Spleen (tissue), 11 donors: ENCODE results near the gene SPEN. TPM values are rescaled to one million over a fixed set of nuclear protein-coding genes. Genes with fewer than 3 reads are reported as not detected.

Experiments used
- DNase-seq: peaks from one replicate; pipeline ENCODE4 v3.0.0-alpha.2; 2020
- H3K27ac ChIP-seq, 8 donors: fragments of 200-600 bp; sonication (generic) in 7 of 8; 1 replicate in 4 of 8; 2 replicates in 4 of 8; pipeline versions ENCODE4 v1.5.0 to v1.8.0; 2016 to 2021; ENCODE audit warnings: inconsistent platforms in 4 of 8, mild to moderate bottlenecking in 4 of 8, moderate library complexity in 1 of 8
- H3K27me3 ChIP-seq, 7 donors: fragments of 200-600 bp; sonication (generic) in 6 of 7; replicated peaks in 1 of 7; 1 replicate in 4 of 7; 2 replicates in 3 of 7; pipeline versions ENCODE4 v1.5.0 to v1.8.0; 2016 to 2021; ENCODE audit warnings: inconsistent platforms in 3 of 7, mild to moderate bottlenecking in 1 of 7
- H3K36me3 ChIP-seq, 6 donors: fragments of 200-600 bp; sonication (generic) in 5 of 6; 1 replicate in 4 of 6; 2 replicates in 2 of 6; pipeline versions ENCODE4 v1.5.0 to v1.8.0; 2016 to 2021; ENCODE audit warnings: inconsistent platforms in 2 of 6
- H3K4me1 ChIP-seq, 6 donors: fragments of 200-600 bp; sonication (generic) in 5 of 6; 1 replicate in 3 of 6; 2 replicates in 3 of 6; pipeline versions ENCODE4 v1.5.0 to v1.8.0; 2016 to 2021; ENCODE audit warnings: inconsistent platforms in 3 of 6
- H3K4me3 ChIP-seq, 8 donors: fragments of 200-600 bp; sonication (generic) in 7 of 8; 1 replicate in 4 of 8; 2 replicates in 4 of 8; pipeline versions ENCODE4 v1.5.0 to v1.8.0; 2016 to 2021; ENCODE audit warnings: inconsistent platforms in 4 of 8, mild to moderate bottlenecking in 4 of 8, moderate library complexity in 2 of 8
- H3K9me3 ChIP-seq, 8 donors: fragments of 200-600 bp; sonication (generic) in 7 of 8; 1 replicate in 4 of 8; 2 replicates in 4 of 8; pipeline versions ENCODE4 v1.5.0 to v1.8.0; 2016 to 2021; ENCODE audit warnings: inconsistent platforms in 4 of 8
- POLR2A ChIP-seq, 3 donors: fragments of 450-650 bp; IDR thresholded peaks; one replicate each; pipeline ENCODE4 v1.5.1; 2017; ENCODE audit warnings: antibody characterized with exemption in 3 of 3, mild to moderate bottlenecking in 1 of 3
- POLR2AphosphoS5 ChIP-seq, 3 donors: sonication (generic); formaldehyde crosslinking; IDR thresholded peaks; one replicate each; pipeline ENCODE4 v1.5.1; 2017; ENCODE audit warnings: antibody characterized with exemption in 3 of 3
- WGBS, 5 donors: extraction: QIAGEN DNeasy Blood & Tissue Kit in 3 of 5; methylation state at CpG; one replicate each; pipeline versions ENCODE4 v1.1.5 to v1.1.7; 2013 to 2018; 5-methylcytosine and 5-hydroxymethylcytosine counted together
- intact Hi-C: fragments of 100-400 bp; cut with DNase I; formaldehyde crosslinking; loops from one replicate; pipeline ENCODE4 v1.15.0; 2023; ENCODE audit warnings: low total_unique reads
- polyA plus RNA-seq, 3 donors: library from polyadenylated mRNA; stranded (reverse); fragments of 200-250 nt; gene quantifications; one replicate each; pipeline ENCODE4 v1.2.1, GENCODE V29; 2013
- total RNA-seq, 7 donors: library from RNA; depleted of rRNA in 3 of 7; stranded (reverse); fragments of >200 nt in 3 of 7; fragmentation: NEBNext Ultra II Directional in 4 of 7; extraction: Animal tissue kit (Norgen Biotek cat#: 25700) in 4 of 7; gene quantifications; one replicate each; pipeline versions ENCODE4 v1.1.0 to v1.2.1, GENCODE V29; 2016 to 2021
- TF ChIP-seq, protein P1 (sequence below), 11 experiments: fragments of 200-600 bp in 7 of 11; fragments of 450-650 bp in 4 of 11; sonication (generic) in 4 of 11; IDR thresholded peaks in 8 of 11; conservative IDR thresholded peaks in 3 of 11; 1 replicate in 7 of 11; 2 replicates in 4 of 11; pipeline versions ENCODE4 v1.4.0 to v1.8.0; 2016 to 2021; ENCODE audit warnings: antibody characterized with exemption in 11 of 11, inconsistent platforms in 4 of 11, mild to moderate bottlenecking in 1 of 11
- donor health status: healthy with polysubstance abuse.
- donor health status: DM: no; HTN: no; CAD: no; lungs with moderate emphysema.
- donor health status: DM: no; HTN: no; CAD: no.
- donor health status: Bipolar disorder and iron deficiency.
- donor health status: healthy.
- donor health status: DM: no; HTN: no; CAD: no.
- donor health status: DM: yes; HTN: yes; CAD: no.

Gene SPEN
- total and polyA plus RNA-seq, 10 donors: 8.0 to 75.9 (median 58.4) TPM

DNA sequence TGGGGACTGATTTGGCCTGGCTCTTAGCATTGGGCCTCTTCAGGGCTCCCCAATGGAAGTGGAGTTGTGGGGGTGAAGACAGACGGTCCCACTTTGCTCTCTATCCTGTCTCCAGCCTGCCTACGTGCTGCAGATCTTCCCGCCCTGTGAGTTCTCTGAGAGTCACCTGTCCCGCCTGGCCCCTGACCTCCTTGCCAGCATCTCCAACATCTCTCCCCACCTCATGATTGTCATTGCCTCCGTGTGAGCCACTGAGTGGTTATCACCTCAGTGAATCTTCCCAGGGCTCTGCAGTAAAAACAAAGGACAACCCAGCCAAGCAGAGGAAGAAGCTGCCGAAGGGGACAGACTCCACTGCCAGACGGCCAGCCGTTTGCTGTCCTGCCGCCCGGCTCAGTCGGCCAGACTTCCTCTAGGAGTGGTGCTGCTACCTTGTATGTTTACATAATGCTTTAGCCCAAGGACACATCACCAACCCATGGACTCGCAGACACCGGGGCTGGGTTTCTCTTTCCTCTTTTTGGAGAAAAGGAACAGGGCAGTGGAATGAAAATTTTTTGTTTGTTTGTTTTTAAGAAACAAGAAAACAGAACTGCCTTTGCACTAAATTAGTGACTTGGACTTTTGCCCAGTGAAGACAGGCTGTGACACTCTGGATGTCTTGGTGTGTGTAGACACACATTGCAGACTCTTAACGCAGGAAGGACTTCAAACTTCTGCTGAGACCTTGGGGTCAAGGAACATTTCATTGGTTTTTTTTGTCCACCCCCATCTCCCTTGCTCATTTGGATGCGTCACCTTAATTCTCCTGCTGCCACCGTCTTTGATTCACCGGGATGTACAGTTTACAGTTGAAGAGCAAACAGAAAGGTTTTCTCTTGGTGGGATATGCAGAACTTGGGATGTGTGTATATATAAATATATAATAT is 91.9 kb downstream of the SPEN start:
- Histone ChIP-seq H3K4me3 (no peak overlapping the region), H3K36me3 (peaks cover 6 to 100% (median 96%) of the 10 kb centered on the region in 6 donors), H3K27ac (peak overlapping the region in 7 of 8 donors; percentile 2 to 76 (median 35)), H3K9me3 (no peaks in the 10 kb centered on the region), H3K27me3 (no peaks in the 10 kb centered on the region), H3K4me1 (peaks cover 0 to 54% (median 23%) of the 10 kb centered on the region in 6 donors)
- intact Hi-C loops: no loop called here
- TF ChIP-seq POLR2A (IDR thresholded peaks at IDR 0.05): no peak
- TF ChIP-seq, protein P1, sequence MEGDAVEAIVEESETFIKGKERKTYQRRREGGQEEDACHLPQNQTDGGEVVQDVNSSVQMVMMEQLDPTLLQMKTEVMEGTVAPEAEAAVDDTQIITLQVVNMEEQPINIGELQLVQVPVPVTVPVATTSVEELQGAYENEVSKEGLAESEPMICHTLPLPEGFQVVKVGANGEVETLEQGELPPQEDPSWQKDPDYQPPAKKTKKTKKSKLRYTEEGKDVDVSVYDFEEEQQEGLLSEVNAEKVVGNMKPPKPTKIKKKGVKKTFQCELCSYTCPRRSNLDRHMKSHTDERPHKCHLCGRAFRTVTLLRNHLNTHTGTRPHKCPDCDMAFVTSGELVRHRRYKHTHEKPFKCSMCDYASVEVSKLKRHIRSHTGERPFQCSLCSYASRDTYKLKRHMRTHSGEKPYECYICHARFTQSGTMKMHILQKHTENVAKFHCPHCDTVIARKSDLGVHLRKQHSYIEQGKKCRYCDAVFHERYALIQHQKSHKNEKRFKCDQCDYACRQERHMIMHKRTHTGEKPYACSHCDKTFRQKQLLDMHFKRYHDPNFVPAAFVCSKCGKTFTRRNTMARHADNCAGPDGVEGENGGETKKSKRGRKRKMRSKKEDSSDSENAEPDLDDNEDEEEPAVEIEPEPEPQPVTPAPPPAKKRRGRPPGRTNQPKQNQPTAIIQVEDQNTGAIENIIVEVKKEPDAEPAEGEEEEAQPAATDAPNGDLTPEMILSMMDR (IDR thresholded peaks at IDR 0.05 in 8 of 11, conservative IDR thresholded peaks at IDR 0.05 in 3 of 11): no peak
- TF ChIP-seq POLR2AphosphoS5 (IDR thresholded peaks at IDR 0.05): peak; percentile 47 to 69 (median 54)
- 57 to 77% (median 69%) methylated on average over 17 of the region's 17 CpGs for WGBS, 5 donors
- no peak for DNase-seq

DNA sequence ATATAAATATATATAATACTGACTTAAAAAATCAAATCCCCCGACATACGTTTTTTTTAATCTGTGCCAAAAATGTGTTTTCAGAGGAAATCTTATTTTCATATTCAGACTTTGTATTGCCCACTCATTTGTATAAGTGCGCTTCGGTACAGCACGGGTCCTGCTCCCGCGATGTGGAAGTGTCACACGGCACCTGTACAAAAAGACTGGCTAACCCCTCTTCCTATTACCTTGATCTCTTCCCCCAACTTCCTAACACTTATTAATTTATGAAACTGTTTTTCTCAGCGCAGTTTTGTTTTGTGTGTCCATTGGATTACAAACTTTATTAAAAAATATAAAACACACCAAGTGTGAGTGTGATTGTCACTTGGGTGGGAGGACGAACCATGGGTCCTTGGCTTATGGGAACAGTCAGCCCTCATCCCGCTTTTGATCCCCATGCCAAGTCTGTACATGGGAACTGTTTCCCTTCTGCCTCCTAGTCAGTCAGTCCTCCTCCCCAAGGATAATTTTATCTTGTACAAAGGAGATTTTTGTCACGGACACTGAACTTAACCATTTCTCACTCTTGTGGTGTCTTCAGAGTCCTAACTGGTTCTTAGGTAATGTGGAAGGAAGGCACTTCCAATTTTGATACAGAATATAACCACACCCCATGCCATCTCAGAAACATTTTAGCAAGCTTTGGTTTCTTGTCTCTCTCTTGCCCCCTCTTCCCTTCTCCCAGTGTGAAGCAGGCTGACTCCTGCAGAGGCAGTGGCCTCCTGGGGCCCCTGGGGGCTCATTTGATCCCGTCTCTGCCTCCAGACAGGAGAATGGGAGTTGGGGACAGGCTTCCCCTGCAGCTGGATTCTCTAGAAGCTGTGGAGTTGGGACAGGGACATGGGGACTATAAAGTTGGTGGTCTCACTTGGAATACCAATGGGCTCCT is 92.9 kb downstream of the SPEN start:
- Histone ChIP-seq H3K36me3 (peaks cover 4 to 100% (median 96%) of the 10 kb centered on the region in 6 donors), H3K27me3 (no peaks in the 10 kb centered on the region), H3K4me3 (no peak overlapping the region), H3K27ac (peak overlapping the region in 3 of 8 donors; percentile 45 to 61 (median 56)), H3K4me1 (peaks cover 0 to 54% (median 23%) of the 10 kb centered on the region in 6 donors), H3K9me3 (no peaks in the 10 kb centered on the region)
- DNase-seq: no peak
- no peak for TF ChIP-seq POLR2AphosphoS5 (IDR thresholded peaks at IDR 0.05)
- TF ChIP-seq, protein P1 (IDR thresholded peaks at IDR 0.05 in 8 of 11, conservative IDR thresholded peaks at IDR 0.05 in 3 of 11): no peak
- intact Hi-C loops: no loop called here
- 69 to 82% (median 77%) methylated on average over 13 of the region's 13 CpGs for WGBS, 5 donors

DNA sequence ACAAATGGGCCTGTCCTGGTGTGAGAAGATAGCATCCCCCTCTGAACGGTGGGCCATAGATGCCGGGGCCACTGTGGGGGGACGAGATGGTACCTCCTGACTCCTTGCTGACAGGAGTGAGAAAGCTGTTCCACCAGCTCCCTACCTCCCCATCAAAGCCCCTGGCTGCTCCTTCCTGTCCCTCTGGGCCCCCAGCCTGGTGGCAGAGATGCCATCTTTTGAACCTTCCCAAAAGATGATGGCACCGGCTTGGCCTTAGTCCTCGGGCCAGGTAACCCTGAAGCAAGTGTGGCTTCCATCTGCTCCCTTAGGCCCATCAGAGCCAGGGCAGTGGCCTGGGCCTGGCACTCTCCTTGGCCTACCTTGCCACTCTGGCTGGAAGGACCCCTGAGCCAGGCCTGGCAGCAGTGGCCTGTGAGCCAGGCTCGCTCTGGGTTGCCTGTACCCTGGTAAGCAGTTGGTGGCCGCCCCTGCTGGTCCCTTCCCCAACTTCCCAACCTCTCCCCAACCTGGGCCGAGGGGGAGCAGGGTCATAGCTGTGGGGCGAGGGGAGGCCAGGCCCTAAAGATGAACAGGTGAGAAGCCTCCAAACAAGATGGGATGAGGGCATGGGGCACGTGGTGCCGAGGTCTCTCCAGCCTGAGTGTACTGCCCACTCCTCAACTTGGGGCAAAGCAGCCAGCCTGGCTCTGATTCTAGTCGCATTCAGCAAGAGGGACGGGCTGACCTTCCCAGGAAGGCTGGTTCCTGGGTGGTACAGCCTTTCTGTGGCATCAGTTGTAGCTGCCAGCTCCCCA is 93.7 kb downstream of the SPEN start:
- H3K4me3 ChIP-seq: no peak overlapping the region
- no peaks in the 10 kb centered on the region for H3K9me3 ChIP-seq
- H3K36me3 ChIP-seq: peaks cover 5 to 100% (median 97%) of the 10 kb centered on the region in 6 donors
- no peak for DNase-seq
- peak overlapping the region in 1 of 8 donors; percentile 45 for H3K27ac ChIP-seq
- no peaks in the 10 kb centered on the region for H3K27me3 ChIP-seq
- TF ChIP-seq POLR2AphosphoS5 (IDR thresholded peaks at IDR 0.05) (peak in 2 of 3 donors; percentile 23 to 63), POLR2A (IDR thresholded peaks at IDR 0.05) (no peak)
- TF ChIP-seq, protein P1 (IDR thresholded peaks at IDR 0.05 in 8 of 11, conservative IDR thresholded peaks at IDR 0.05 in 3 of 11): no peak
- intact Hi-C loops: no loop called here
- WGBS, 5 donors: 92 to 97% (median 94%) methylated on average over 6 to 13 of the region's 13 CpGs
- peaks cover 0 to 55% (median 23%) of the 10 kb centered on the region in 6 donors for H3K4me1 ChIP-seq
